Psoas muscle (tissue), 8 donors: ENCODE results near the gene RASSF3. TPM values are rescaled to one million over a fixed set of nuclear protein-coding genes. Genes with fewer than 3 reads are reported as not detected.

ENCODE experiments used
- ATAC-seq, 4 donors: fragments of 200-7000 bp; cut with Tn5 transposase; one replicate each; pipeline ENCODE4 v1.9.1; 2020; ENCODE audit warnings: moderate library complexity in 3 of 4, mild to moderate bottlenecking in 2 of 4
- DNase-seq, 2 donors: peaks; one replicate each; pipeline ENCODE4 v3.0.0-alpha.2; 2020
- H3K27ac ChIP-seq: fragments of 200-600 bp; one replicate; pipeline ENCODE4 v1.8.0; 2022
- H3K27me3 ChIP-seq, 3 donors: fragments of 200-600 bp in 1 of 3; one replicate each; pipeline versions ENCODE4 v1.6.1 to v1.8.0; 2013 to 2022; ENCODE audit warnings: low read length in 2 of 3, mild to moderate bottlenecking in 2 of 3, moderate library complexity in 1 of 3; ENCODE audit not compliant: insufficient read depth in 3 of 3
- H3K36me3 ChIP-seq, 2 donors: fragments of 200-600 bp in 1 of 2; one replicate each; pipeline versions ENCODE4 v1.6.1 to v1.8.0; 2013 to 2022; ENCODE audit warnings: low read depth in 1 of 2, mild to moderate bottlenecking in 1 of 2, moderate library complexity in 1 of 2; ENCODE audit not compliant: insufficient read depth in 1 of 2
- H3K4me1 ChIP-seq: fragments of 200-600 bp; one replicate; pipeline ENCODE4 v1.8.0; 2022
- H3K4me3 ChIP-seq: fragments of 200-600 bp; one replicate; pipeline ENCODE4 v1.8.0; 2022; ENCODE audit warnings: mild to moderate bottlenecking
- H3K9me3 ChIP-seq: fragments of 200-600 bp; one replicate; pipeline ENCODE4 v1.8.0; 2022
- WGBS, 3 donors: extraction: QIAGEN DNeasy Blood & Tissue Kit; methylation state at CpG; one replicate each; pipeline versions ENCODE4 v1.1.6 to v1.1.7; 2013; 5-methylcytosine and 5-hydroxymethylcytosine counted together
- intact Hi-C, 2 donors: fragments of 100-400 bp; cut with DNase I; formaldehyde crosslinking; loops; one replicate each; pipeline versions ENCODE4 v1.11.0 to v1.14.2; 2022
- polyA plus RNA-seq, 3 donors: library from polyadenylated mRNA; stranded (reverse); fragments of 200-250 nt; gene quantifications; one replicate each; pipeline ENCODE4 v1.2.3, GENCODE V29; 2013
- total RNA-seq, 4 donors: library from RNA; stranded (reverse); fragmentation: NEBNext Ultra II Directional in 2 of 4; extraction: Animal tissue kit (Norgen Biotek cat#: 25700) in 2 of 4; gene quantifications; one replicate each; pipeline versions ENCODE4 v1.2.1 to v1.2.4, GENCODE V29; 2021 to 2023
- TF ChIP-seq, protein P1 (sequence below): fragments of 200-600 bp; IDR thresholded peaks from one replicate; pipeline ENCODE4 v1.8.0; 2022; ENCODE audit warnings: antibody characterized with exemption
- donor health status: healthy with polysubstance abuse.
- donor health status: DM: no; HTN: no; CAD: no; lungs with moderate emphysema.
- donor health status: Bipolar disorder and iron deficiency.
- donor health status: healthy.
- donor health status: DM: yes; HTN: yes; CAD: no.
- donor health status: DM: no; HTN: no; CAD: no.
- donor health status: DM: no; HTN: no; CAD: no.
- donor health status: DM: yes; HTN: yes; CAD: no.

Gene RASSF3
- total and polyA plus RNA-seq, 7 donors = 4.9 to 30.6 (median 14.5) TPM

DNA sequence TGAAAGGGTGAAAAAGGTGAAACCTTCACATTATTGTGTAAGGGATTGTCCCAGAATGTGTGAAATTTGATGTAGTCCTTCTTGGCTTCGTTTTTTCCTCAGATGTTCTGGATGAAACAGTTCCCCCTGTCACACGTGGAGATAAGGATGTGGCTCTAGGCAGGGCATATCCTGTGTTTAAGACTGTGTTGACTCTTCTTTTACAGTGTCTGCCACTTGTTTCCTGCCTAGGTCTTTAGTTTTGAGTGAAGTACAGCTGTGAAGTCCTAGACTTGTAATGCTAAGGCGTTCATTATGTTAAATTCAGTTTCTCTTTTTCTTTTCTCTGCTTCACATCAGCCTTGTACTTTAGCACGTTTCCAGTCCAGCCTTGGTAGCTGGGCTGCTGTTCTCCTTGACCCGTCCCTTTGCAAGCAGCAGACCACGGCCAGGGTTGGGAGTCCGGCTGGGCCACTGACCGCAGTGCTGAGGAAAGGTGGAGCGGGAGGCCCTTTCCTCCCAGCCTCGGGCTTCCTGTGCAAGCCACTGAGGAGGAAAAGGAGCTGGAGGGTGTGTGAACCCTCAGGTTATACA lies 59.1 kb downstream of the RASSF3 start:
- ATAC-seq (peak in 1 of 4 donors; percentile 41), DNase-seq (peak in 1 of 2 donors; percentile 25)
- intact Hi-C loops = no loop called here
- Histone ChIP-seq H3K4me1 (peaks cover 38% of the 10 kb centered on the region), H3K27ac (peak overlapping the region; percentile 44), H3K9me3 (no peaks in the 10 kb centered on the region), H3K27me3 (no peaks in the 10 kb centered on the region), H3K36me3 (no peaks in the 10 kb centered on the region), H3K4me3 (peak overlapping the region; percentile 15)
- TF ChIP-seq, protein P1, sequence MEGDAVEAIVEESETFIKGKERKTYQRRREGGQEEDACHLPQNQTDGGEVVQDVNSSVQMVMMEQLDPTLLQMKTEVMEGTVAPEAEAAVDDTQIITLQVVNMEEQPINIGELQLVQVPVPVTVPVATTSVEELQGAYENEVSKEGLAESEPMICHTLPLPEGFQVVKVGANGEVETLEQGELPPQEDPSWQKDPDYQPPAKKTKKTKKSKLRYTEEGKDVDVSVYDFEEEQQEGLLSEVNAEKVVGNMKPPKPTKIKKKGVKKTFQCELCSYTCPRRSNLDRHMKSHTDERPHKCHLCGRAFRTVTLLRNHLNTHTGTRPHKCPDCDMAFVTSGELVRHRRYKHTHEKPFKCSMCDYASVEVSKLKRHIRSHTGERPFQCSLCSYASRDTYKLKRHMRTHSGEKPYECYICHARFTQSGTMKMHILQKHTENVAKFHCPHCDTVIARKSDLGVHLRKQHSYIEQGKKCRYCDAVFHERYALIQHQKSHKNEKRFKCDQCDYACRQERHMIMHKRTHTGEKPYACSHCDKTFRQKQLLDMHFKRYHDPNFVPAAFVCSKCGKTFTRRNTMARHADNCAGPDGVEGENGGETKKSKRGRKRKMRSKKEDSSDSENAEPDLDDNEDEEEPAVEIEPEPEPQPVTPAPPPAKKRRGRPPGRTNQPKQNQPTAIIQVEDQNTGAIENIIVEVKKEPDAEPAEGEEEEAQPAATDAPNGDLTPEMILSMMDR = no peak
- WGBS, 3 donors = 41 to 51% (median 42%) methylated on average over 10 of the region's 10 CpGs

DNA sequence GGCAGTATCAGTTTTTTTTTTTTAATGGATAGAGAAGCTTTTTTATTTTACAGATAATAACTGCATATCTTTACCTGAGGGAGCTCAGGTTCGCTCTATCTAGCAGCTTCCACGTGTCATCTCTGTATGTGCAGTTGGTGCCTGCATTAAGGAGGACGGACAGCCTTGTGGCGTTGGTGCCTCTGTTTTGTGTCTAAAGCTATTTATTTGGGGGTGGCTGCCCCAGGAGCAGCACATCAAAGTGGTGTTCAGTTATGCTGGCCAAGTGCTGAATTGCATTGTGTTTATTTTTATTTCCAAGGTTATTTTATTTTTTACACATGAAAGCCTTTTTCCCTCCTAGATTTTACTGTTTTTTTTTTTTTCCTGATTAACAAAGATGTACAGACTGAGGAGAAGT lies 59.7 kb downstream of the RASSF3 start:
- Histone ChIP-seq H3K27ac (peak overlapping the region; percentile 44), H3K9me3 (no peaks in the 10 kb centered on the region), H3K27me3 (no peaks in the 10 kb centered on the region), H3K36me3 (no peaks in the 10 kb centered on the region), H3K4me1 (peaks cover 35% of the 10 kb centered on the region), H3K4me3 (no peak overlapping the region)
- 66 to 82% (median 70%) methylated on average over 4 of the region's 4 CpGs for WGBS, 3 donors
- TF ChIP-seq, protein P1 = no peak
- intact Hi-C loops = loop anchor here in 1 of 2 donors (5.0 kb wide), 1 partner anchor 53 kb away; no protein-coding TSS in a partner anchor
- ATAC-seq (no peak), DNase-seq (no peak)

DNA sequence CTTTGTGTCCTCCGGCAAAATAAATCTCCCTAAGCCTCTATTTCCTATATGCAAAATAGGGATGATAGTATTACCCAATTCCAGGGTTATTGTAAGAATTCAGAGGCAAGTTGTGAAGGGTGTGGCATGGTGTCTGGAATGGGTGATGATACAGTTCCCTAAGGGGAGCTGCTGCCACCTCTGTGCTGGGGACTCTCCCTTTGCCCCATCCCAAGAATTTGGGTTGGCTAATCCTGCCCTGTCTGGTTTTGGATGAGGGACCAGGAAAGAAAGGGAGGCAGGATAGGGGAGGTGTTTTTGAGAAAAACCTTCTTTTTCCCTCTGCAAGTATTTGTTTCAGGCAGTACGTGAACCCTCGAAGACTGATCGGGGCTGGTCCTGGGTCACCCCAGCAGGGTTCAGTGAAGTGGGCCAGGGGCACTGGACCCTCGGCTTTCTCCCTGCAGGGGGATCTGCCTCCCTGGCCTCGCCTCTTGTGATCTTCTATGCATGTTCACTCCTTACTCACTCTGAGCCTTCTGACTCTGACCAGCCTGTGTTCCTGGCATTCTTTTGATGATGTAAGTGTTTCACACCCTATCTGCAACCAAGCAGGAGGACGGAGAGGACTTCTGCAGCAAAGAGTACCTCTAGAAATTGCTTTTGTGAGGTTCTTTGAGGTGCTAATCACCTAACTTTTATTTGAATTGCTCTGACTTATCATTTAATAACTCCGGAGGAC lies 60.8 kb downstream of the RASSF3 start:
- H3K4me1 ChIP-seq = peaks cover 24% of the 10 kb centered on the region
- intact Hi-C loops = loop anchor here in 1 of 2 donors (5.0 kb wide), 1 partner anchor 54 kb away; no protein-coding TSS in a partner anchor
- TF ChIP-seq, protein P1 = no peak

DNA sequence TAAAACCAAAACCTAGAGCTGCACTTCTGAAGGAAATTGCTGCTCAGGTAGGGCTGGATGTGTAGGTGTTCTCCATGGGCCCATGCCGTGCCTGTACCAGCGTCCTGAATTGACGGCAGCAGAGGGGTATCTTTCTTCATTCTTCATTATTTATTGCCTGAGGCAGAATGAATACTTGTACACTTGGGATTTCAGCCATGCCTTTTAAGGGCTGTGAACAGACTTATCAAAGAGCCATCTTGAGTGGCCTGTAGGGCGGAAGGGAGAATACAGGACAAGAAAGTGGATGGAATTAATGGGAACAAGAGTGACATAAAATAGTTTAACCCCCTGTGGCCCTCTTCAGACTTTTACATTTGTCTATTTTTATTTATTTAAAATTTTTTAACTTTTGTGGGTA lies 61.4 kb downstream of the RASSF3 start:
- TF ChIP-seq, protein P1 = no peak
- Histone ChIP-seq H3K4me1 (peaks cover 18% of the 10 kb centered on the region), H3K27ac (no peak overlapping the region), H3K27me3 (no peaks in the 10 kb centered on the region), H3K4me3 (no peak overlapping the region), H3K9me3 (no peaks in the 10 kb centered on the region), H3K36me3 (no peaks in the 10 kb centered on the region)
- 68 to 81% (median 73%) methylated on average over 4 of the region's 4 CpGs for WGBS, 3 donors
- no peak for ATAC-seq
- intact Hi-C loops = loop anchor here in 1 of 2 donors (5.0 kb wide), 1 partner anchor 54 kb away; no protein-coding TSS in a partner anchor
- no peak for DNase-seq

More for the DNA sequence above, 60.8 kb downstream of the RASSF3 start:
- Histone ChIP-seq H3K9me3 (no peaks in the 10 kb centered on the region), H3K4me3 (no peak overlapping the region), H3K27me3 (no peaks in the 10 kb centered on the region), H3K36me3 (no peaks in the 10 kb centered on the region), H3K27ac (no peak overlapping the region)
- ATAC-seq (peak in 1 of 4 donors; percentile 58), DNase-seq (no peak)
- WGBS, 3 donors = 71 to 82% (median 74%) methylated on average over 8 of the region's 8 CpGs
